DND-41 (cell line): ENCODE measurements around the gene RIN3.

Experiments used
- ATAC-seq: fragments of 200-7000 bp; cut with Tn5 transposase; 3 replicates; pipeline ENCODE4 v1.9.1; 2021; ENCODE audit warnings: low read depth; ENCODE audit not compliant: insufficient read depth
- DNase-seq: peaks from one replicate; pipeline ENCODE4 v3.0.0-alpha.2; 2020
- H2AFZ ChIP-seq: 2 replicates; pipeline ENCODE4 v1.6.0; 2012; ENCODE audit warnings: low read depth, low read length
- H3K27ac ChIP-seq: 2 replicates; pipeline ENCODE4 v1.5.1; 2012; ENCODE audit warnings: low read length, inconsistent platforms
- H3K27me3 ChIP-seq: fragments of 200-600 bp; sonication (generic); 2 replicates; pipeline ENCODE4 v1.6.0; 2012; ENCODE audit warnings: low read length, mild to moderate bottlenecking, inconsistent platforms; ENCODE audit not compliant: insufficient read depth, poor library complexity
- H3K36me3 ChIP-seq: 2 replicates; pipeline ENCODE4 v1.5.1; 2012; ENCODE audit warnings: low read length, inconsistent platforms; ENCODE audit not compliant: insufficient read depth
- H3K4me1 ChIP-seq: 2 replicates; pipeline ENCODE4 v1.5.1; 2012; ENCODE audit warnings: mild to moderate bottlenecking, low read length; ENCODE audit not compliant: insufficient read depth
- H3K4me2 ChIP-seq: 2 replicates; pipeline ENCODE4 v1.6.0; 2012; ENCODE audit warnings: mild to moderate bottlenecking, moderate library complexity, low read length, inconsistent platforms; ENCODE audit not compliant: insufficient read depth
- H3K4me3 ChIP-seq, 2 experiments: fragments of 200-600 bp in 1 of 2; shearing (Covaris generic) in 1 of 2; 2 replicates each; pipeline ENCODE4 v1.5.1; 2012 to 2016; ENCODE audit warnings: inconsistent platforms in 2 of 2, low read length in 2 of 2, mild to moderate bottlenecking in 2 of 2, low read depth in 1 of 2, moderate library complexity in 1 of 2
- H3K79me2 ChIP-seq: 2 replicates; pipeline ENCODE4 v1.6.0; 2012; ENCODE audit warnings: low read length, inconsistent platforms; ENCODE audit not compliant: insufficient read depth
- H3K9ac ChIP-seq: 2 replicates; pipeline ENCODE4 v1.6.0; 2012; ENCODE audit warnings: low read depth, mild to moderate bottlenecking, inconsistent platforms, low read length, moderate library complexity
- H3K9me3 ChIP-seq: 2 replicates; pipeline ENCODE4 v1.5.1; 2012; ENCODE audit warnings: low read length, moderate library complexity, mild to moderate bottlenecking, inconsistent platforms; ENCODE audit not compliant: insufficient read depth, severe bottlenecking
- H4K20me1 ChIP-seq: 2 replicates; pipeline ENCODE4 v1.6.0; 2012; ENCODE audit warnings: low read length; ENCODE audit not compliant: insufficient read depth
- EZH2 ChIP-seq: IDR thresholded peaks from 3 replicates; pipeline ENCODE4 v1.6.1; 2012; ENCODE audit warnings: borderline replicate concordance, low read depth, mild to moderate bottlenecking, moderate library complexity, low read length, inconsistent platforms; ENCODE audit not compliant: severe bottlenecking
- TF ChIP-seq, protein P1 (sequence below): IDR thresholded peaks from 2 replicates; pipeline ENCODE4 v1.5.1; 2012; ENCODE audit warnings: borderline replicate concordance, low read length, moderate library complexity, mild to moderate bottlenecking; ENCODE audit not compliant: poor library complexity, severe bottlenecking; ENCODE audit errors: extremely low read depth

RIN3 gene

DNA sequence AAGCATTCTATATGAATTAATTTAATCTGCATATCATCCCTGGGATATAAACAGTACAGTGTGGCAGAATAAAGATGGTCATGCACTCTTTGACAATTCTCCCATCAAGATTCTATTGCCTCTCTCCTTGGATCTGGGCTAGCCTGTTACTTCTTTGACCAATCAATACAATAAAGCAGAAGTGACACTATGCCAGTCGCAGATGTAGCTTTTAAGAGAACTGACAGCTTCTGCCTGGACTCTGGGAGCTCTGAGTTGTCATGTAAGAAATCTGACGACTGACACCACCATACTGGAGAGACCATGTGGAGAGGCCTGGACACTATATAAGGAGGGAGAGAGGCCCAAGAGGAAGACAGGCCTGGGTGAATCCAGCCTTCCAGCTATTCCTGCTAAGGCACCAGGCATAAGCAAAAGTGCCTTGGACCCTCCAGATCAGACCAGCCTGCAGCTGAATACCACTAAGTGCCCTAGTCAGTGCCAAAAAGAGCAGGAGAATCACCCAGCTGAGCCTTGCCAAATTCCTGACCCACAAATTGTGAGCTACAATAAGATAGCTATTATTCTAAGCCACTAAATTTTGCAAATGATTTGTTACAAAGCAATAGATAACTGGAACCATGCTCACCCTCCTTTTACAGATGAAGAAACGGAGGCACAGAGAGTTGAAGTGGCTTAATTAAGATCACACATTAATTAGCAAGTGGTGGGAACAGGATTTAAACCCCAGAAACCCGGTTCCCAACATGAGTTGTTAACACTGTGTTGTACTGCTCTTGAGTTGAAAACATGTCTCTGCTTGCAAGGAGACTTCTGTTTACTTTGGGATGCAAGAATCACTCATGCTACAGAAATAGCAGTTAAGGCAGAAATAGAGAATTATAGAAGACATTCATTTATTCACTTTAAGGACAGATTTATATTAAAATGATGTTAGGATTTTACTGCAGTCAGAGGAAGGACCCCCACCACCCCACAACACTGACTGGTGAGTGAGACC, 84.6 kb downstream of the RIN3 start:
- Histone ChIP-seq H3K27ac (no peak overlapping the region), H3K9me3 (no peaks in the 10 kb centered on the region), H3K4me3 (no peak overlapping the region), H4K20me1 (no peaks in the 10 kb centered on the region), H3K79me2 (no peaks in the 10 kb centered on the region), H3K27me3 (no peaks in the 10 kb centered on the region), H3K9ac (no peak overlapping the region), H2AFZ (no peak overlapping the region), H3K4me1 (no peaks in the 10 kb centered on the region), H3K4me2 (no peak overlapping the region), H3K36me3 (no peaks in the 10 kb centered on the region)
- no peak for TF ChIP-seq EZH2
- TF ChIP-seq, protein P1, sequence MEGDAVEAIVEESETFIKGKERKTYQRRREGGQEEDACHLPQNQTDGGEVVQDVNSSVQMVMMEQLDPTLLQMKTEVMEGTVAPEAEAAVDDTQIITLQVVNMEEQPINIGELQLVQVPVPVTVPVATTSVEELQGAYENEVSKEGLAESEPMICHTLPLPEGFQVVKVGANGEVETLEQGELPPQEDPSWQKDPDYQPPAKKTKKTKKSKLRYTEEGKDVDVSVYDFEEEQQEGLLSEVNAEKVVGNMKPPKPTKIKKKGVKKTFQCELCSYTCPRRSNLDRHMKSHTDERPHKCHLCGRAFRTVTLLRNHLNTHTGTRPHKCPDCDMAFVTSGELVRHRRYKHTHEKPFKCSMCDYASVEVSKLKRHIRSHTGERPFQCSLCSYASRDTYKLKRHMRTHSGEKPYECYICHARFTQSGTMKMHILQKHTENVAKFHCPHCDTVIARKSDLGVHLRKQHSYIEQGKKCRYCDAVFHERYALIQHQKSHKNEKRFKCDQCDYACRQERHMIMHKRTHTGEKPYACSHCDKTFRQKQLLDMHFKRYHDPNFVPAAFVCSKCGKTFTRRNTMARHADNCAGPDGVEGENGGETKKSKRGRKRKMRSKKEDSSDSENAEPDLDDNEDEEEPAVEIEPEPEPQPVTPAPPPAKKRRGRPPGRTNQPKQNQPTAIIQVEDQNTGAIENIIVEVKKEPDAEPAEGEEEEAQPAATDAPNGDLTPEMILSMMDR, result no peak
- ATAC-seq (no peak), DNase-seq (no peak)

- H3K27me3 ChIP-seq, result no peaks in the 10 kb centered on the region
- no peak overlapping the region for H3K4me2 ChIP-seq
- no peak for ATAC-seq
- no peaks in the 10 kb centered on the region for H4K20me1 ChIP-seq
- H3K4me3 ChIP-seq, result no peak overlapping the region
- no peaks in the 10 kb centered on the region for H3K9me3 ChIP-seq
- DNase-seq, result no peak
- no peak overlapping the region for H3K27ac ChIP-seq
- H3K79me2 ChIP-seq, result no peaks in the 10 kb centered on the region
- no peak overlapping the region for H3K9ac ChIP-seq
- H2AFZ ChIP-seq, result no peak overlapping the region
- no peaks in the 10 kb centered on the region for H3K36me3 ChIP-seq
- TF ChIP-seq, protein P1, result no peak
- TF ChIP-seq EZH2, result no peak
- no peaks in the 10 kb centered on the region for H3K4me1 ChIP-seq
These were observed 86.2 kb downstream of the RIN3 start for GRCh38 chr14:92599811-92600210.

- Histone ChIP-seq H4K20me1 (no peaks in the 10 kb centered on the region), H3K79me2 (no peaks in the 10 kb centered on the region), H3K27me3 (no peaks in the 10 kb centered on the region), H2AFZ (no peak overlapping the region), H3K9me3 (no peaks in the 10 kb centered on the region), H3K4me3 (no peak overlapping the region), H3K27ac (no peak overlapping the region), H3K9ac (no peak overlapping the region), H3K4me2 (no peak overlapping the region), H3K36me3 (no peaks in the 10 kb centered on the region), H3K4me1 (no peaks in the 10 kb centered on the region)
- ATAC-seq, result no peak
- TF ChIP-seq, protein P1, result no peak
- TF ChIP-seq EZH2, result no peak
- DNase-seq, result no peak
These were observed 86.9 kb downstream of the RIN3 start for GRCh38 chr14:92600318-92601053.
